Liver (tissue), 9 donors: ENCODE results near the gene C9orf72. TPM values are rescaled to one million over a fixed set of nuclear protein-coding genes. Genes with fewer than 3 reads are reported as not detected.

ENCODE experiments used
- DNase-seq: peaks from one replicate; pipeline ENCODE4 v3.0.0-alpha.2; 2017; ENCODE audit warnings: low spot score
- H3K27ac ChIP-seq, 2 donors: one replicate each; pipeline ENCODE4 v1.7.0; 2013; ENCODE audit warnings: inconsistent platforms in 2 of 2, low read length in 2 of 2, control low read depth in 1 of 2, low read depth in 1 of 2, mild to moderate bottlenecking in 1 of 2
- H3K27me3 ChIP-seq, 4 donors: one replicate each; pipeline versions ENCODE4 v1.6.1 to v1.7.0; 2013; ENCODE audit warnings: low read length in 3 of 4, inconsistent platforms in 1 of 4, mild to moderate bottlenecking in 1 of 4, moderate library complexity in 1 of 4; ENCODE audit not compliant: control insufficient read depth in 4 of 4, insufficient read depth in 4 of 4
- H3K36me3 ChIP-seq, 4 donors: one replicate each; pipeline versions ENCODE4 v1.6.1 to v1.7.0; 2013; ENCODE audit warnings: low read length in 3 of 4, mild to moderate bottlenecking in 3 of 4, low read depth in 1 of 4, moderate library complexity in 1 of 4; ENCODE audit not compliant: control insufficient read depth in 4 of 4, insufficient read depth in 3 of 4
- H3K4me1 ChIP-seq, 4 donors: one replicate each; pipeline versions ENCODE4 v1.6.1 to v1.7.0; 2013; ENCODE audit warnings: low read length in 3 of 4, mild to moderate bottlenecking in 3 of 4, moderate library complexity in 1 of 4; ENCODE audit not compliant: control insufficient read depth in 4 of 4, insufficient read depth in 4 of 4
- H3K4me3 ChIP-seq, 3 donors: one replicate each; pipeline versions ENCODE4 v1.6.1 to v1.7.0; 2013; ENCODE audit warnings: low read length in 3 of 3, control low read depth in 1 of 3, low read depth in 1 of 3, mild to moderate bottlenecking in 1 of 3
- H3K9ac ChIP-seq, 2 donors: one replicate each; pipeline ENCODE4 v1.7.0; 2013; ENCODE audit warnings: low read length in 2 of 2, mild to moderate bottlenecking in 2 of 2, moderate library complexity in 2 of 2, control low read depth in 1 of 2, low read depth in 1 of 2
- H3K9me3 ChIP-seq, 4 donors: one replicate each; pipeline versions ENCODE4 v1.6.1 to v1.7.0; 2013; ENCODE audit warnings: low read length in 3 of 4; ENCODE audit not compliant: control insufficient read depth in 4 of 4
- EGR1 ChIP-seq, 2 donors: IDR thresholded peaks; 2 replicates each; pipeline ENCODE4 v1.6.1; 2016 to 2018; ENCODE audit warnings: antibody characterized with exemption in 2 of 2, low read depth in 2 of 2
- FOXA1 ChIP-seq: IDR thresholded peaks from 2 replicates; pipeline ENCODE4 v1.6.1; 2016; ENCODE audit warnings: antibody characterized with exemption
- FOXA2 ChIP-seq: IDR thresholded peaks from 2 replicates; pipeline ENCODE4 v1.6.1; 2016; ENCODE audit warnings: antibody characterized with exemption
- GABPA ChIP-seq, 2 donors: IDR thresholded peaks in 1 of 2; conservative IDR thresholded peaks in 1 of 2; 2 replicates each; pipeline ENCODE4 v1.6.1; 2016; ENCODE audit warnings: antibody characterized with exemption in 2 of 2, mild to moderate bottlenecking in 1 of 2, moderate library complexity in 1 of 2
- HNF4A ChIP-seq, 2 donors: conservative IDR thresholded peaks; 2 replicates each; pipeline ENCODE4 v1.6.1; 2016; ENCODE audit warnings: antibody characterized with exemption in 2 of 2, mild to moderate bottlenecking in 2 of 2
- HNF4G ChIP-seq: IDR thresholded peaks from 2 replicates; pipeline ENCODE4 v1.6.1; 2016; ENCODE audit warnings: antibody characterized with exemption
- JUND ChIP-seq, 2 donors: IDR thresholded peaks; 2 replicates each; pipeline ENCODE4 v1.6.1; 2016; ENCODE audit warnings: antibody characterized with exemption in 2 of 2
- NR2F2 ChIP-seq: IDR thresholded peaks from 2 replicates; pipeline ENCODE4 v1.6.1; 2016; ENCODE audit warnings: antibody characterized with exemption
- RAD21 ChIP-seq, 2 donors: IDR thresholded peaks; 2 replicates each; pipeline ENCODE4 v1.6.1; 2016; ENCODE audit warnings: antibody characterized with exemption in 2 of 2, mild to moderate bottlenecking in 2 of 2
- REST ChIP-seq: IDR thresholded peaks from 2 replicates; pipeline ENCODE4 v1.6.1; 2016; ENCODE audit warnings: antibody characterized with exemption, mild to moderate bottlenecking
- RXRA ChIP-seq, 2 donors: IDR thresholded peaks; 2 replicates each; pipeline ENCODE4 v1.6.1; 2017 to 2018; ENCODE audit warnings: antibody characterized with exemption in 2 of 2, mild to moderate bottlenecking in 1 of 2
- SP1 ChIP-seq: IDR thresholded peaks from 2 replicates; pipeline ENCODE4 v1.6.1; 2018; ENCODE audit warnings: antibody characterized with exemption, mild to moderate bottlenecking
- TAF1 ChIP-seq: conservative IDR thresholded peaks from 2 replicates; pipeline ENCODE4 v1.6.1; 2016; ENCODE audit warnings: antibody characterized with exemption, mild to moderate bottlenecking
- YY1 ChIP-seq: IDR thresholded peaks from 2 replicates; pipeline ENCODE4 v1.6.1; 2016; ENCODE audit warnings: antibody characterized with exemption, mild to moderate bottlenecking
- WGBS: extraction: QIAGEN DNeasy Blood & Tissue Kit; methylation state at CpG from one replicate; pipeline ENCODE4 v1.1.7; 2013; 5-methylcytosine and 5-hydroxymethylcytosine counted together
- polyA plus RNA-seq, 2 donors: library from polyadenylated mRNA; stranded (reverse) in 1 of 2; unstranded in 1 of 2; fragments of 200-250 nt in 1 of 2; fragments of >200 nt in 1 of 2; fragmentation: Nextera tagmentation in 1 of 2; extraction: Ambion mirVana in 1 of 2; gene quantifications; one replicate each; pipeline versions ENCODE4 v1.2.1 to v1.2.3, GENCODE V29; 2013 to 2015
- total RNA-seq, 2 donors: library from RNA; depleted of rRNA; stranded (reverse); fragments of >200 nt; gene quantifications; one replicate each; pipeline ENCODE4 v1.2.3, GENCODE V29; 2014
- TF ChIP-seq, protein P1 (sequence below): IDR thresholded peaks from 2 replicates; pipeline ENCODE4 v1.6.1; 2016; ENCODE audit warnings: antibody characterized with exemption
- TF ChIP-seq, protein P2 (sequence below): IDR thresholded peaks from 2 replicates; pipeline ENCODE4 v1.6.1; 2016; ENCODE audit warnings: antibody characterized with exemption
- TF ChIP-seq, protein P3 (sequence below): fragments of 150-350 bp; IDR thresholded peaks from 2 replicates; pipeline ENCODE4 v1.5.1; 2017; ENCODE audit warnings: improper control_type of control experiment, low read depth, low read length; ENCODE audit not compliant: missing input control
- TF ChIP-seq, protein P4 (sequence below): IDR thresholded peaks from 2 replicates; pipeline ENCODE4 v1.6.1; 2016; ENCODE audit warnings: antibody characterized with exemption
- donor health status: healthy.
- donor health status: healthy.
- donor health status: healthy.
- donor health status: healthy.
- donor health status: healthy.

Gene C9orf72
- total and polyA plus RNA-seq, 4 donors = 2.8 to 14.1 (median 8.6) TPM

DNA sequence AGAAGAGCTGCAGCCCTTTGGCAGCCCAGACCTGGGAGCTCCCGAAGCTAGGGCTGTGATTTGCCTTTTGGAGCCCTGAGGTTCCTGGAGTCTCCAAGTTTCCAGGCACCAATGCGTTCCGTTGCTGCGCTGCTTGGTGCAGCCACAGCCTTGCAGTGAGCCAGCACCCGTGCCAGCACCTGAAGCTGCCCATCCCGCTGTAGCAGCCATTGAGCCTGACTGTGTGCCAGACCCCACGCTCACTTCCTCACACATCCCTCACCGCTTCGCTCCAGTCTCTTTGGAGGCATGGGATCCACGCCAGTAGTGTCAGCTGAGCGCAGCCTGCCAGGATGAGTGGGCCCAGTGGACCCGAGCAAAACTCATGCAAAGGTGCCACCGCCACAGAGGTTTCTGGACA is 22.5 kb upstream of the C9orf72 start:
- H3K4me3 ChIP-seq = no peak overlapping the region
- H3K9ac ChIP-seq = no peak overlapping the region
- DNase-seq = no peak
- H3K4me1 ChIP-seq = no peaks in the 10 kb centered on the region
- TF ChIP-seq GABPA (IDR thresholded peaks at IDR 0.05 in 1 of 2, conservative IDR thresholded peaks at IDR 0.05 in 1 of 2) (no peak), RXRA (IDR thresholded peaks at IDR 0.05) (no peak)
- TF ChIP-seq, protein P1, sequence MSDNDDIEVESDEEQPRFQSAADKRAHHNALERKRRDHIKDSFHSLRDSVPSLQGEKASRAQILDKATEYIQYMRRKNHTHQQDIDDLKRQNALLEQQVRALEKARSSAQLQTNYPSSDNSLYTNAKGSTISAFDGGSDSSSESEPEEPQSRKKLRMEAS = no peak
- no peak overlapping the region for H3K27ac ChIP-seq
- H3K36me3 ChIP-seq = no peaks in the 10 kb centered on the region
- H3K9me3 ChIP-seq = no peaks in the 10 kb centered on the region
- no peaks in the 10 kb centered on the region for H3K27me3 ChIP-seq
- 95% methylated on average over 13 of the region's 13 CpGs for WGBS

GRCh38 chr9:27591672-27592071 is 18.4 kb upstream of the C9orf72 start:
- no peaks in the 10 kb centered on the region for H3K27me3 ChIP-seq
- H3K4me1 ChIP-seq = no peaks in the 10 kb centered on the region
- H3K9me3 ChIP-seq = no peaks in the 10 kb centered on the region
- H3K4me3 ChIP-seq = no peak overlapping the region
- no peak for DNase-seq
- H3K27ac ChIP-seq = no peak overlapping the region
- no peaks in the 10 kb centered on the region for H3K36me3 ChIP-seq
- no peak overlapping the region for H3K9ac ChIP-seq
- 67% methylated on average over 3 of the region's 3 CpGs for WGBS
- TF ChIP-seq YY1 (no peak), JUND (IDR thresholded peaks at IDR 0.05) (no peak)

- TF ChIP-seq GABPA (IDR thresholded peaks at IDR 0.05 in 1 of 2, conservative IDR thresholded peaks at IDR 0.05 in 1 of 2) (no peak), HNF4G (no peak), YY1 (no peak), FOXA1 (no peak), RAD21 (IDR thresholded peaks at IDR 0.05) (no peak), HNF4A (conservative IDR thresholded peaks at IDR 0.05) (no peak), FOXA2 (no peak), REST (no peak), SP1 (no peak), NR2F2 (no peak), JUND (IDR thresholded peaks at IDR 0.05) (no peak), EGR1 (IDR thresholded peaks at IDR 0.05; ENCODE audit: low read depth in 2 of 2) (no peak), RXRA (IDR thresholded peaks at IDR 0.05) (no peak), TAF1 (no peak)
- TF ChIP-seq, protein P2, sequence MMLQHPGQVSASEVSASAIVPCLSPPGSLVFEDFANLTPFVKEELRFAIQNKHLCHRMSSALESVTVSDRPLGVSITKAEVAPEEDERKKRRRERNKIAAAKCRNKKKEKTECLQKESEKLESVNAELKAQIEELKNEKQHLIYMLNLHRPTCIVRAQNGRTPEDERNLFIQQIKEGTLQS = no peak
- TF ChIP-seq, protein P3, sequence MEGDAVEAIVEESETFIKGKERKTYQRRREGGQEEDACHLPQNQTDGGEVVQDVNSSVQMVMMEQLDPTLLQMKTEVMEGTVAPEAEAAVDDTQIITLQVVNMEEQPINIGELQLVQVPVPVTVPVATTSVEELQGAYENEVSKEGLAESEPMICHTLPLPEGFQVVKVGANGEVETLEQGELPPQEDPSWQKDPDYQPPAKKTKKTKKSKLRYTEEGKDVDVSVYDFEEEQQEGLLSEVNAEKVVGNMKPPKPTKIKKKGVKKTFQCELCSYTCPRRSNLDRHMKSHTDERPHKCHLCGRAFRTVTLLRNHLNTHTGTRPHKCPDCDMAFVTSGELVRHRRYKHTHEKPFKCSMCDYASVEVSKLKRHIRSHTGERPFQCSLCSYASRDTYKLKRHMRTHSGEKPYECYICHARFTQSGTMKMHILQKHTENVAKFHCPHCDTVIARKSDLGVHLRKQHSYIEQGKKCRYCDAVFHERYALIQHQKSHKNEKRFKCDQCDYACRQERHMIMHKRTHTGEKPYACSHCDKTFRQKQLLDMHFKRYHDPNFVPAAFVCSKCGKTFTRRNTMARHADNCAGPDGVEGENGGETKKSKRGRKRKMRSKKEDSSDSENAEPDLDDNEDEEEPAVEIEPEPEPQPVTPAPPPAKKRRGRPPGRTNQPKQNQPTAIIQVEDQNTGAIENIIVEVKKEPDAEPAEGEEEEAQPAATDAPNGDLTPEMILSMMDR = no peak
- TF ChIP-seq, protein P4, sequence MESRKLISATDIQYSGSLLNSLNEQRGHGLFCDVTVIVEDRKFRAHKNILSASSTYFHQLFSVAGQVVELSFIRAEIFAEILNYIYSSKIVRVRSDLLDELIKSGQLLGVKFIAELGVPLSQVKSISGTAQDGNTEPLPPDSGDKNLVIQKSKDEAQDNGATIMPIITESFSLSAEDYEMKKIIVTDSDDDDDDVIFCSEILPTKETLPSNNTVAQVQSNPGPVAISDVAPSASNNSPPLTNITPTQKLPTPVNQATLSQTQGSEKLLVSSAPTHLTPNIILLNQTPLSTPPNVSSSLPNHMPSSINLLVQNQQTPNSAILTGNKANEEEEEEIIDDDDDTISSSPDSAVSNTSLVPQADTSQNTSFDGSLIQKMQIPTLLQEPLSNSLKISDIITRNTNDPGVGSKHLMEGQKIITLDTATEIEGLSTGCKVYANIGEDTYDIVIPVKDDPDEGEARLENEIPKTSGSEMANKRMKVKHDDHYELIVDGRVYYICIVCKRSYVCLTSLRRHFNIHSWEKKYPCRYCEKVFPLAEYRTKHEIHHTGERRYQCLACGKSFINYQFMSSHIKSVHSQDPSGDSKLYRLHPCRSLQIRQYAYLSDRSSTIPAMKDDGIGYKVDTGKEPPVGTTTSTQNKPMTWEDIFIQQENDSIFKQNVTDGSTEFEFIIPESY = no peak
- TF ChIP-seq, protein P1 = no peak
- 84% methylated on average over 2 of the region's 2 CpGs for WGBS
- no peak overlapping the region for H3K9ac ChIP-seq
- no peaks in the 10 kb centered on the region for H3K36me3 ChIP-seq
- no peak for DNase-seq
- no peak overlapping the region for H3K4me3 ChIP-seq
- H3K4me1 ChIP-seq = no peaks in the 10 kb centered on the region
- no peak overlapping the region for H3K27ac ChIP-seq
- no peaks in the 10 kb centered on the region for H3K9me3 ChIP-seq
- no peaks in the 10 kb centered on the region for H3K27me3 ChIP-seq
These were observed 17.8 kb upstream of the C9orf72 start for GRCh38 chr9:27591093-27591492.
